Measurements from ENCODE around the gene STK16. TPM values are rescaled to one million over a fixed set of nuclear protein-coding genes. Genes with fewer than 3 reads are reported as not detected.
"Not testable (repeated sequence)": the region's sequence is repeated elsewhere in the genome, so short reads cannot be mapped to it uniquely, and the experiment has no call there.

The STK16 gene
- 10 to 100 TPM; 11.6 to 16.7 (median 14.3) TPM for total RNA-seq
- 10 to 100 TPM; 15.8 to 38.5 (median 29.7) TPM for polyA plus RNA-seq
- long read RNA-seq, donor 1, result 0 reads
- long read RNA-seq, donor 2, partial matches to known transcripts, result 2 of 5 reads
- long read RNA-seq, donor 2, other reads (novel, unspliced or antisense), result 1 of 5 reads

- ATAC-seq (peak; percentile 86 to 95 (median 92)), DNase-seq (peak; percentile 96 to 97)
- 0 to 1% (median 0%) methylated on average over 44 to 46 of the region's 46 CpGs for WGBS, 3 donors
- Histone ChIP-seq H3K4me1 (peaks cover 39% of the 10 kb centered on the region), H3K36me3 (ENCODE audit: insufficient read depth in 1 of 2, low read depth in 1 of 2) (peaks cover 0 to 36% of the 10 kb centered on the region in 2 donors), H3K27ac (peak within 1 kb of the TSS; percentile 94), H3K27me3 (ENCODE audit: insufficient read depth in 3 of 3, low read length in 2 of 3) (no peaks in the 10 kb centered on the region), H3K4me3 (peak within 1 kb of the TSS; percentile 95), H3K9me3 (no peaks in the 10 kb centered on the region)
- intact Hi-C loops (cut with DNase I), result loop anchor here in 1 of 2 donors (10.0 kb wide), 1 partner anchor 49 kb away; no protein-coding TSS in a partner anchor
- TF ChIP-seq, protein P1, sequence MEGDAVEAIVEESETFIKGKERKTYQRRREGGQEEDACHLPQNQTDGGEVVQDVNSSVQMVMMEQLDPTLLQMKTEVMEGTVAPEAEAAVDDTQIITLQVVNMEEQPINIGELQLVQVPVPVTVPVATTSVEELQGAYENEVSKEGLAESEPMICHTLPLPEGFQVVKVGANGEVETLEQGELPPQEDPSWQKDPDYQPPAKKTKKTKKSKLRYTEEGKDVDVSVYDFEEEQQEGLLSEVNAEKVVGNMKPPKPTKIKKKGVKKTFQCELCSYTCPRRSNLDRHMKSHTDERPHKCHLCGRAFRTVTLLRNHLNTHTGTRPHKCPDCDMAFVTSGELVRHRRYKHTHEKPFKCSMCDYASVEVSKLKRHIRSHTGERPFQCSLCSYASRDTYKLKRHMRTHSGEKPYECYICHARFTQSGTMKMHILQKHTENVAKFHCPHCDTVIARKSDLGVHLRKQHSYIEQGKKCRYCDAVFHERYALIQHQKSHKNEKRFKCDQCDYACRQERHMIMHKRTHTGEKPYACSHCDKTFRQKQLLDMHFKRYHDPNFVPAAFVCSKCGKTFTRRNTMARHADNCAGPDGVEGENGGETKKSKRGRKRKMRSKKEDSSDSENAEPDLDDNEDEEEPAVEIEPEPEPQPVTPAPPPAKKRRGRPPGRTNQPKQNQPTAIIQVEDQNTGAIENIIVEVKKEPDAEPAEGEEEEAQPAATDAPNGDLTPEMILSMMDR (IDR thresholded peaks at IDR 0.05), result no peak
Measured at GRCh38 chr2:219245148-219245898, at the start of gene STK16, which contains the start of gene GLB1L. TSS of gene STK16 (plus strand) at chr2:219245479. CDS start at chr2:219246000, 521 bp downstream. TSS of gene GLB1L (minus strand) at chr2:219245444. CDS start at chr2:219243573, 1,871 bp downstream.

DNA sequence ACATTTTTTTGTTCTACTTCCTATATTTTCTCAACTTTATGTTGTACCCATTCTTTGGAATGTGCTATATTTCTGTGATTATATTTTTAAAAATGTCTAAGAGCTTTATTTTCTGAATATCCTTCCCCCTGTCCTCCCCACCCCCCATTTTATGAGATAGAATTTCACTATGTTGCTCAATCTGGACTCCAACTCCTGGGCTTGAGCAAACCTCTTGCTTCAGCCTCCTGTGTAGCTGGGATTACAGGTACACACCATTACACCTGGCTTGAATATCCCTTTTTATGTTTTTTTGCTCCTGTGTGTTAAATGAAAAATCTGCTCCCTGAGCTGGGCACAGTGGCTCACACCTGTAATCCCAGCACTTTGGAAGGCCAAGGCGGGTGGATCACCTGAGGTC, 47.9 kb upstream of the STK16 start:
- WGBS, 3 donors, result 78 to 100% (median 94%) methylated on average over 1 of the region's 1 CpG
- DNase-seq (no peak), ATAC-seq (no peak)
- H3K9me3 ChIP-seq, result no peaks in the 10 kb centered on the region
- no peak overlapping the region for H3K4me3 ChIP-seq
- H3K36me3 ChIP-seq (ENCODE audit: insufficient read depth in 1 of 2, low read depth in 1 of 2), result no peaks in the 10 kb centered on the region
- TF ChIP-seq, protein P1 (IDR thresholded peaks at IDR 0.05), result no peak
- H3K4me1 ChIP-seq, result no peaks in the 10 kb centered on the region
- intact Hi-C loops (cut with DNase I), result no loop called here
- peaks cover 0 to 6% (median 0%) of the 10 kb centered on the region in 3 donors for H3K27me3 ChIP-seq (ENCODE audit: insufficient read depth in 3 of 3, low read length in 2 of 3)
- no peak overlapping the region for H3K27ac ChIP-seq

DNA sequence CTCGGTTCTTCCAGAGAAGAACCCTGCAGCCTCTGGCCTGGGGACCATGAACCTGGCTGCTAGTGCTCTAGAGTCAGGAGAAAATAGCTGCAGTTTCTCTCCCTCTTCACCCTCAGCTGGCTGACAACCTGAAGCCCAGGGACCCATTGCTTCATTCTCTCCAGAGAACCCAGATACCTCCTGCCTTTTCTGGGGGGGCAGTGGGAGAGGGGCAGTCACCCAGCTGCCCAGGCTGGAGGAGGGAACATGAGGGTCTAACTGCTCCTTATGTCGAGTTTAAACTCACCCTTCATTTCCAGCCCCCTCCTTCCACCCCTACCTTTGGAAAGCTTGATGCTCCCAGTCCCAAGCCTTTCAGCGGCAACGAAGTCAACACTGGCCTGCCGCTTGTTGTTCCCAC, 46.3 kb upstream of the STK16 start:
- DNase-seq, result no peak
- 69 to 75% (median 74%) methylated on average over 5 of the region's 5 CpGs for WGBS, 3 donors
- ATAC-seq, result no peak
- intact Hi-C loops (cut with DNase I), result no loop called here
- H3K9me3 ChIP-seq, result no peaks in the 10 kb centered on the region
- H3K27ac ChIP-seq, result no peak overlapping the region
- no peaks in the 10 kb centered on the region for H3K4me1 ChIP-seq
- H3K36me3 ChIP-seq (ENCODE audit: insufficient read depth in 1 of 2, low read depth in 1 of 2), result no peaks in the 10 kb centered on the region
- peaks cover 0 to 6% (median 0%) of the 10 kb centered on the region in 3 donors for H3K27me3 ChIP-seq (ENCODE audit: insufficient read depth in 3 of 3, low read length in 2 of 3)
- TF ChIP-seq, protein P1 (IDR thresholded peaks at IDR 0.05), result no peak
- no peak overlapping the region for H3K4me3 ChIP-seq

- no peaks in the 10 kb centered on the region for H3K4me1 ChIP-seq
- no peak overlapping the region for H3K4me3 ChIP-seq
- ATAC-seq (no peak), DNase-seq (no peak)
- intact Hi-C loops (cut with DNase I), result no loop called here
- no peaks in the 10 kb centered on the region for H3K36me3 ChIP-seq (ENCODE audit: insufficient read depth in 1 of 2, low read depth in 1 of 2)
- H3K27me3 ChIP-seq (ENCODE audit: insufficient read depth in 3 of 3, low read length in 2 of 3), result peaks cover 0 to 6% (median 0%) of the 10 kb centered on the region in 3 donors
- no peak overlapping the region for H3K27ac ChIP-seq
- H3K9me3 ChIP-seq, result no peaks in the 10 kb centered on the region
- TF ChIP-seq, protein P1 (IDR thresholded peaks at IDR 0.05), result no peak
- WGBS, 3 donors, result 77 to 83% (median 78%) methylated on average over 12 of the region's 12 CpGs
Measured at GRCh38 chr2:219199470-219200211, 45.6 kb upstream of the STK16 start.

DNA sequence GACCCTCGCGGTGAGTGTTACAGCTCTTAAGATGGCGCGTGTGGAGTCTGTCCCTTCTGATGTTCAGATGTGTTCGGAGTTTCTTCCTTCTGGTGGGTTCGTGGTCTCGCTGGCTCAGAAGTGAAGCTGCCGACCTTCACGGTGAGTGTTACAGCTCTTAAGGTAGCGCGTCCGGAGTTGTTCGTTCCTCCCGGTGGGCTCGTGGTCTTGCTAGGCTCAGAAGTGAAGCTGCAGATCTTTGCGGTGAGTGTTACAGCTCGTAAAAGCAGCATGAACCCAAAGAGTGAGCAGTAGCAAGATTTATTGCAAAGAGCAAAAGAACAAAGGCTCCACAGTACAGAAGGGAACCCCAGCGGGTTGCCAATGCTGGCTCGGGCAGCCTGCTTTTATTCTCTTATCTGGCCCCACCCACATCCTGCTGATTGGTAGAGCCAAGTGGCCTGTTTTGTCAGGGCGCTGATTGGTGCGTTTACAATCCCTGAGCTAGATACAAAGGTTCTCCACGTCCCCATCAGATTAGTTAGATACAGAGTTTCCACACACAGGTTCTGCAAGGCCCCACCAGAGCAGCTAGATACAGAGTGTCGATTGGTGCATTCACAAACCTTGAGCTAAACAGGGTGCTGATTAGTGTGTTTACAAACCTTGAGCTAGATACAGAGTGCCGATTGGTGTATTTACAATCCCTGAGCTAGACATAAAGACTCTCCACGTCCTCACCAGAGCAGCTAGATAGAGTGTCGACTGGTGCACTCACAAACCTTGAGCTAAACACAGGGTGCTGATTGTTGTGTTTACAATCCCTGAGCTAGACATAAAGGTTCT, 44.6 kb upstream of the STK16 start:
- H3K27ac ChIP-seq; H3K9me3 ChIP-seq; H3K4me3 ChIP-seq; ATAC-seq; H3K27me3 ChIP-seq (ENCODE audit: insufficient read depth in 3 of 3, low read length in 2 of 3); H3K36me3 ChIP-seq (ENCODE audit: insufficient read depth in 1 of 2, low read depth in 1 of 2); H3K4me1 ChIP-seq; intact Hi-C loops (cut with DNase I); DNase-seq: not testable (repeated sequence)
- 55 to 57% (median 56%) methylated on average over 24 of the region's 26 CpGs for WGBS, 3 donors

GRCh38 chr2:219201331-219201730, 43.9 kb upstream of the STK16 start:
- H3K4me1 ChIP-seq; H3K27ac ChIP-seq; H3K36me3 ChIP-seq (ENCODE audit: insufficient read depth in 1 of 2, low read depth in 1 of 2); H3K9me3 ChIP-seq; DNase-seq; H3K27me3 ChIP-seq (ENCODE audit: insufficient read depth in 3 of 3, low read length in 2 of 3); H3K4me3 ChIP-seq; intact Hi-C loops (cut with DNase I); ATAC-seq: not testable (repeated sequence)
- WGBS, 3 donors, result 88 to 93% (median 89%) methylated on average over 17 to 18 of the region's 21 CpGs
